A204.1 (cell line): ENCODE data around the gene SORCS2.

Experiments used
- FAIRE-seq: peaks from 2 replicates; lab custom pipeline; 2012; peaks lifted over from hg19 to GRCh38; lab: Jason Lieb, UNC

Gene SORCS2

GRCh38 chr4:7415927-7416686, 223.8 kb downstream of the SORCS2 start:
- no peak for FAIRE-seq

- FAIRE-seq: no peak
These were observed 224.6 kb downstream of the SORCS2 start for GRCh38 chr4:7416745-7417432.

- FAIRE-seq: no peak
These were observed 225.3 kb downstream of the SORCS2 start for GRCh38 chr4:7417639-7418038.

DNA sequence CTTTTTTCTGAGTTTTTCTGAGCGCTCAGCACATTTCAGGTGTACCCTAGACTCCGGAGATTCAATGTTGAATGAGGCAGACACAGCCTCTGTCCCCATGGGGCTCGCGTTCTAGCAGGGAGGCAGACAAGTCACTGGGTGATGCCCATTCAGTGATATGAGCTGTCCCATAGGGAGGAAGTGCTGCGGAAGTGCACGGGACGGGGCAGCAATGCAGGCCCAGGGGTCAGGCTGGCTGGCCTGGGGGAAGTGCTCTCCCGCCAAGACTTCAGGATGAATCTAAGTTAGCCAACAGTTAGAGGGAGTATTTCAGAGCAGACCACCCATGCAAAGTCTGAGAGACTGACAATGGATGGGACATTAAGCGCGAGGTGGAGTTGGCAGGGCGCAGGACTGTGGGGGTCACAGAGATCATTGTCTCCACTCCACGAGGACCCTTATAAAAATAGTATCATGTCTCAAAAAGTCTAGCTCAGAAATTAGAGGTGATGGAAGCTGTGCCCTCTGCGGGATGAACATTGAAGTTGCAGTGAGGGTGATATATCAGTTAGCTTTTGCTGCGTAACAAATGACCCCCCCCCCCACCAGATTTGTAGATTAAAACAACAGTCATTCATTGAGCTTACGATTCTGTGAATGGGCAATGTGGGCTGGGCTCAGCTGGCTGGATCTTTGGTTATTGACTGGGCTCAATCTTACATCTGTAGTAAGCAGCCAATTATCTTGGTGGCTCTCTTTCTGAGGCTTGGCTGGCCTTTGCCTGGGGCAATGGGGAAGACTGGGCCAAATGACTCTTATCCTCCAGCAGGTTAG, 226.0 kb downstream of the SORCS2 start:
- FAIRE-seq: no peak

DNA sequence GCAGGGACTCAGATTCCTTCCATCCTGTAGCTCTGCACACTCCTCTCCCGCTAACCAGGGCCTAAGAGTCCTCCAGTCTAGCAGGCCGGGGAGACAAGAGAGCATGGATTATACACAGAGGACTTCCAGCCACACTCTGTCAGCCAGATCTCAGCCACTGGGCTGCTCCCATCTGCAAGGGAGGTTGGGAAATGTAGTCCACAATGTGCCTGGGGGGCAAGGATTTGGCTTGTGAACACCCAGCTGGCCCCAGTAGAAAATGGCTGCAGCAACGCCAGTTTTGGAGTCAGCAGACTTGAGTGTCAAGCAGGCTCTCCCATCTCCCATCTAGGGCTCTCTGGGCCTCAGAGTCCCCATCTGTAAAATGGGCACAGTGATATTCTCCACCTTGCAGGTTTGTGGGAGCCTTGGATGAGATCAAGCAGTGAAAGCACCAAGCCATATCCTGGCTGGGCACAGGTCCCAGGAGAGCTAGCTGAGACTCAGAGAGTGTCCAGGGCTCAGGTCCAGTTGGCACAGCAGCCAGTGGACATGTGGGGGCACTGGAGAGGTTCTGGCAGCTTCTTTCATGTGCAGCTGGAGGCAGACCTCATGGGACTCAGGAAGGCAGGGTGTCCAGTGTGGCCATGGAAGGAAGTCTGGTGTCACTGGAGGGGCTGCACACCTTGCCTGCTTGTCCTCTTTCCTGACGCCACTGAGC, 227.8 kb downstream of the SORCS2 start:
- no peak for FAIRE-seq

GRCh38 chr4:7420661-7421040, 228.3 kb downstream of the SORCS2 start:
- no peak for FAIRE-seq

DNA sequence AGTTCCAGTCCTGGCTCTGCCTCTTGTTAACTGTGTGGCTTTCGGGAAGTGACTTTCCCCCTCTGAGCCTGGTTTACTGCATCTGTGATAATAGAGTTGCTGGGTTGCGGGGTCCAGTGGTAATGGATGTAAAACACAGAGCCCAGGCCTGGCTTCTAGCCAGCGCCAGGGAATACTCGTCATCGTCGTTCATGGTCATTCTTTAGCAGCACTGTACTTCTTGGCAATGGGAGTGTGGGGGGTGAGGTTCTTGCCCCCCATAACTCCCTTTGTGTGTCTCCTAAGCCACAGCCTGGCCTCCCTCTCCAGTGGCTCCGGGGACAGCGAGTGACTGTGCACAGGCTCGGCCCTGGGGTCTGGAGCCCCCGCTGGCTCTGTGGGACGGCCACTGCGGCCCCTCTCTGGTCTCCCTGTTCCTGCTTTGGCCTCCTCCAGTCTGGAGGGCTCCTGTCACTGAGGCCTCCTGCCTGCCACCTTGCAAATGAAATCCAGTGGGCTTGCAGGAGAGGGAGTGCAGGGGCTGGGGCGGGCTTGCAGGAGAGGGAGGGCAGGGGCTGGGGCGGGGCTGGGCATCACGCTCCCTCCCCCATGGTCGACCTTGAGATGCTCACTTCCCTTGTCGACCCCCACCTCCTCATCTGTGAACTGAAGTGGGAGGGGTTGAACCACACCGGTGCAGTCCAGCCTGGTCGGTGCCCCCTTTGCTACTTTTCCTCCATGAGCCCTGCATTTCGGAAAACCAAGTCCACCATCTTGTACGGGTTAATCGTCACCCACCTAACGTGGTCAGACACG, 229.2 kb downstream of the SORCS2 start:
- FAIRE-seq: no peak

DNA sequence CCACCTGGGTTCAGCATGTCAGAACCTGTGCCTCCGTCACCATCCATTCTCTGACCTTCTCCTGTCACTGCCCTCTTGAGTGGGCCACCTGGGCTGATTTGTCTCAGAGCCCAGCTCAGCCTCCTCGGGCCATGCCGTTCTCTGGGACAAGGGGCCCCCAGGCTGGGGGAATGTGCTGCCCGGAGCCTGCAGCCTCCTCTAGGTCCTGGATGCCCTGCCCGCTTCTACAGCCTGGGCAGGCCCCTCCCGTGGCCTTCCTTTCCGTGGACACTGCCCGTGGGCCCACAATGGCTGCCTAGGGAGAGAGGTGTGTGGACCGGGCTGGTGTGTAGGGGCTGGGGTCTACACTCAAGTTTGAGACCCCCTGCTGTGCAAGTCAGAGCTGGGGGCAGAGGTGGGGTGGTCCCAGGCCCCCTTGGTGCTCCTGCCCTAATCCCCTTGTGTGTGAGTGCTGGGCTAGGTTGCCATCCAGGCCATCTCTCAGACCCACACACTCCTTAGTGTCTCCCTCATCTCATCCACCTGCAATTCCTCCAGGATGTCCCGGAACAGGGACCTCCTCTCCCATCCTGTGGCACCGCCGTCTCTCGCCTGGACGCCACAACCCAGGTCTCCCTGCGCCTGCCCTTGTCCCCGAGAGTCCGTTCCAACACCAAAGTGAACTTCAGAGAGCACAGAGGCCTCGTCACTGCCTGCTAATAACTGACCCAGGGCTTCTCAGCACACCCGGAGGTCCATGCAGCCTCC, 230.0 kb downstream of the SORCS2 start:
- no peak for FAIRE-seq

DNA sequence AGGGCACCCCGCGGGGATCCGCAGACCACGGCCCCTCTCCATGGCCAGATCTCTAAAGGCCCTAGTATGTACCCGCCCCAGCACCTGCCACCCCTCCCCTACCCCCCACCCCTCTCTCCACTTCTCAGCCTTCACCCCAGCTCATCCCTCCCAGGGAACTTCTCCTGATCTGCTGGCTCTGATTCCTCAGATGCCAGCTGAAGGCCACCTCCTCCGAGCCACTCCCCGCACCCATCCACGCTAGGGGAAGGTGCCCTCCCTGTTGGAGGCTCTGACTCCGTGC, 230.5 kb downstream of the SORCS2 start:
- FAIRE-seq: no peak

- no peak for FAIRE-seq
These were observed 231.1 kb downstream of the SORCS2 start for GRCh38 chr4:7423391-7423790.

GRCh38 chr4:7423801-7424552, 231.6 kb downstream of the SORCS2 start:
- no peak for FAIRE-seq

DNA sequence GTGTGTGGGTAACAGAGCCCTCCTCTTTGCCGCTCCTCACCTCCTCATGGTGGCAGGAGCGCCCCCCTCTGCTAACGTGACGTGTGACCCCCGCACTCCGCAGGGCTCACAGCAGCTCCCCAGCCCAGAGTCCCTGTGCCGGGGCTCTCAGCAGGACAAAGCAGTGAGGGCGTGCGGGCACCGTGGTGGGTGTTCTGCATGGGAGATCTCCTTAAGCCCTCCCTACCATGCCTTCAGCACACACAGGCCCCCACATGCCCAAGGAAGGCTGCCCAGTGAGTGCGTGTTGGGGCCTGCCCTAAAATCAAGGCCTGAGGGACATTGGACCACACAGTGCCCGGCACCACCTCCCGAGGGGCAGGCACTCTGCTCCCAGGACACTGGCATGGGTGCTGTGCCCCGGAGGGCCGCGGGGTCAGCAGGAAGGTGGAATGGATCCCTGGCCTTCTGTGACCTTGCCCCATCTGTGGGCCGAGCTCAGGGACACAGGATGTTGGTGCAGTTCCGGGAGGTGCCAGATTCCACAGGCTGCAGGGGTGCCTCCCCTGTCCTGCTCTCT, 232.3 kb downstream of the SORCS2 start:
- no peak for FAIRE-seq

DNA sequence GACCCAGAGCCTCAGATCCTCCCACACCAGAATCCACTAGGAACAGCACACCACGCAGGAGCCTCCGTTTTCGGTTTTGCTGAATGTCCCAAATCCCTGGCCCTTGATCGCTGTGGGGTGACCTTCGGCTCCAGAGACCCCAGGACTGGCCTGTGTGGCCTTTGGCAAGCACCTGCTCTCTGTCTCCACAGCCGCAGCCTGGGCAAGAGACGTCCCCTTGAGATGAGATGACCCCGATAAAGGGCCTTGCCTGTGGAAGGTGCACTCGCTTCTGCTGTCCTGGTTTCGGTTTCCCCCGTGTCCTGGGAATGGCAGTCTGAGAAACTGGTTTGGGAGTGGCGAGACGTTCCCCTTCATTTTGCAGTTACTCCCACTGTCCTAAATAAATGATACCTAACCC, 232.8 kb downstream of the SORCS2 start:
- FAIRE-seq: no peak

GRCh38 chr4:7425591-7426468, 233.5 kb downstream of the SORCS2 start:
- no peak for FAIRE-seq

GRCh38 chr4:7426525-7427171, 234.3 kb downstream of the SORCS2 start:
- FAIRE-seq: no peak

DNA sequence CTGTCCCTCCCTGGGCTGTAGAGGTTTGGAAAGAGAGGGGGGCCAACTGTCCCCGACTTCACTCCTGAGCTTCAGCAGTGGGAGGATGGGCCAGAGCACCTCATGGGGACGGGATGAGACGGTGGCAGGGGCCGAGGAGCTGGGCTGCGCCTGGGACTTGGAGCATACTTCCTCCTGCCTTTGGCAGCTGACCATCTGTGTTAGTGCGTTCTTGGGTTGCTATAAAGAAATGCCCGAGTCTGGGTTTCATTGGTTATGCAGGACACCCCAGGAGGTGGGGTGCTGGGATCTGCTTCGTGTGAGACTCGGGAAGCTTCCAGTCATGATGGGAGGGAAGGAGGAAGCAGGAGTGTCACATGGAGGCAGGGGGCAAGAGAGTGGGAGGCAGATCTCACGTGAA, 235.0 kb downstream of the SORCS2 start:
- FAIRE-seq: no peak

GRCh38 chr4:7427831-7428260, 235.5 kb downstream of the SORCS2 start:
- no peak for FAIRE-seq

DNA sequence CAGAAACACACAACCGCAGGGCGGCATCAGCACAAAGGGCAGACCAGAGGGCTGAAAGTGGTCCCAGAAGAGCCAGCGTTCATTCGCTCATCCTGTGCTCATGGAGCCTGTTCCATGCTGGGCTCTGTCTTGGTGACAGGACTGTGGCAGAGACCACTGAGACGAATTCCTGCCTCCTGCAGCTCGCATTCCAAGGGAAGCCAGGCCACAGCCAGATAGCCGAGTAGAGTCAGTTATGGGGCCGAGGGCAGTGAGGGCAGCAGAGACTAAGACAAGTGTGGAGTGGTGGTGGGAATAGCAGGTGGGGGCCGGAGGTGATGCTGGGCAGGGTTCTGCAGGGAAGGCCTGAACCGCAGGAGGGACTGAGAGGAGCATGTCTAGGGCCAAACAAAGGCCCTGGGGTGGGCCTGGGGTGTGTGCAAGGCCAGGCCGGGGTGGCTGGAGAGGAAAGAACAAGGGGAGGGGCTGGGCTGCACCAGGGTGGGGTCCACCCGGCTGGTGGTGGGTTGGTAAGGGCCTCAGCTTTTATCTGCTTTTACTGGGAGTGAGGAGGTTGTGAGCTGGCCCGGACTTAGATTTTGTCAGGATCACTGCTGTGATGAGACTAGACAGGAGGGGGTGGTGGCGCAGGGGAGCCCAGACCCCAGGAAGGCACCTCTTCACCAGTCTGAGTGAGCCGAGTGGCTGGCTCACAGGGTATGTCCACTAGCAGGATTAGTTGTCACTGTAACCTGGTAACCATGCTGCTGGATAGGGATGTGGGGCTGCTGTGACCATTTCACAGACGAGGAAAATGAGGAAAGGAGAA, 236.1 kb downstream of the SORCS2 start:
- no peak for FAIRE-seq
